MM.1S (cell line): ENCODE data around the gene ANKRD60.

Experiments used
- DNase-seq: peaks from one replicate; pipeline ENCODE4 v3.0.0-alpha.2; 2015
- H2AFZ ChIP-seq: fragments of 300-600 bp; sonication (generic); 2 replicates; pipeline ENCODE4 v1.6.0; 2016; ENCODE audit warnings: antibody characterized with exemption, low read length
- H3F3A ChIP-seq: fragments of 300-600 bp; sonication (generic); 2 replicates; pipeline ENCODE4 v1.6.1; 2016; ENCODE audit warnings: mild to moderate bottlenecking, antibody characterized with exemption, low read length, moderate library complexity, mixed read lengths; ENCODE audit not compliant: insufficient read depth
- H3K27ac ChIP-seq: fragments of 300-600 bp; sonication (generic); 2 replicates; pipeline ENCODE4 v1.5.1; 2016; ENCODE audit warnings: mild to moderate bottlenecking, low read length
- H3K27me3 ChIP-seq: fragments of 300-600 bp; sonication (generic); replicated peaks from 2 replicates; pipeline ENCODE4 v1.6.0; 2016; ENCODE audit warnings: low read length; ENCODE audit not compliant: insufficient read depth
- H3K36me3 ChIP-seq: fragments of 300-600 bp; sonication (generic); replicated peaks from 2 replicates; pipeline ENCODE4 v1.6.1; 2016; ENCODE audit warnings: mild to moderate bottlenecking, low read length, mixed read lengths; ENCODE audit not compliant: insufficient read depth
- H3K4me1 ChIP-seq: fragments of 300-600 bp; sonication (generic); 2 replicates; pipeline ENCODE4 v1.6.1; 2016; ENCODE audit warnings: low read length, mixed read lengths
- H3K4me2 ChIP-seq: fragments of 300-600 bp; sonication (generic); 2 replicates; pipeline ENCODE4 v1.6.0; 2016; ENCODE audit warnings: low read depth, low read length
- H3K4me3 ChIP-seq: fragments of 300-600 bp; sonication (generic); 2 replicates; pipeline ENCODE4 v1.5.1; 2016; ENCODE audit warnings: low read length, mixed read lengths
- H3K79me2 ChIP-seq: fragments of 300-600 bp; sonication (generic); 2 replicates; pipeline ENCODE4 v1.6.1; 2016; ENCODE audit warnings: mixed run types, low read length, mixed read lengths
- H3K9ac ChIP-seq: fragments of 300-600 bp; sonication (generic); 2 replicates; pipeline ENCODE4 v1.6.1; 2016; ENCODE audit warnings: low read length, mixed read lengths
- H3K9me2 ChIP-seq: fragments of 300-600 bp; sonication (generic); replicated peaks from 2 replicates; pipeline ENCODE4 v1.6.1; 2016; ENCODE audit warnings: mild to moderate bottlenecking, low read length, mixed read lengths; ENCODE audit not compliant: insufficient read depth
- H3K9me3 ChIP-seq: fragments of 300-600 bp; sonication (generic); replicated peaks from 2 replicates; pipeline ENCODE4 v1.6.1; 2016; ENCODE audit warnings: mild to moderate bottlenecking, low read length, mixed read lengths; ENCODE audit not compliant: insufficient read depth
- H4K20me1 ChIP-seq: fragments of 300-600 bp; sonication (generic); 2 replicates; pipeline ENCODE4 v1.6.1; 2016; ENCODE audit warnings: mild to moderate bottlenecking, low read length, moderate library complexity, mixed read lengths; ENCODE audit not compliant: insufficient read depth
- EZH2 ChIP-seq: fragments of 300-600 bp; sonication (generic); optimal IDR thresholded peaks from 2 replicates; pipeline ENCODE3; 2017; ENCODE audit warnings: low read depth, mild to moderate bottlenecking, antibody characterized with exemption, low read length, mixed read lengths
- EZH2phosphoT487 ChIP-seq: fragments of 300-600 bp; sonication (generic); IDR thresholded peaks from 2 replicates; pipeline ENCODE4 v1.6.1; 2018; ENCODE audit warnings: antibody characterized with exemption, low read length
- TF ChIP-seq, protein P1 (sequence below): fragments of 300-600 bp; sonication (generic); IDR thresholded peaks from 2 replicates; pipeline ENCODE4 v1.5.1; 2016; ENCODE audit warnings: antibody characterized with exemption, low read length, mixed read lengths

Gene ANKRD60

DNA sequence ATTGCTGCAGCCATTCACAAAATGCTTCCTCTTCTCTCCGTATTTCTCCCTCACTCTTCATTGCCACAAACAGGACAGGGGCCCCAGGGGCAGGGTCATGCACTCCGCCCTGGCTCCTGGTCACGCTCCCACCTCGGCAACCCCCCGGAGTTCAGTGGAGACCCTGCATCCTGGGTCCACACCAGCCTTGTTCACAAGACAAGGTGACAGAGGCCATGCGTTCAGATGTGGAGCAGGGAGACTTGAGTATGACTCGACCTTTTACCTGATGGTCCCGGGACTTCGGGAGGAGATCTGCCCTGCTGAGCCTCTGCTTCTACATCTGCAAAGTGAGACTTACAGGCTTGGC, 49.4 kb downstream of the ANKRD60 start:
- no peaks in the 10 kb centered on the region for H3K79me2 ChIP-seq
- H3K9ac ChIP-seq, result peak overlapping the region; percentile 17; the same call in 1 of the 2 replicates
- no peak for TF ChIP-seq EZH2phosphoT487
- peak overlapping the region; percentile 69 for H2AFZ ChIP-seq
- no peaks in the 10 kb centered on the region for H3K9me2 ChIP-seq
- no peaks in the 10 kb centered on the region for H3K9me3 ChIP-seq
- DNase-seq, result no peak
- no peaks in the 10 kb centered on the region for H3F3A ChIP-seq
- H4K20me1 ChIP-seq, result no peaks in the 10 kb centered on the region
- no peak overlapping the region for H3K27ac ChIP-seq
- peaks cover 92% of the 10 kb centered on the region for H3K27me3 ChIP-seq
- H3K36me3 ChIP-seq, result no peaks in the 10 kb centered on the region
- H3K4me1 ChIP-seq, result no peaks in the 10 kb centered on the region
- H3K4me3 ChIP-seq, result peak overlapping the region; percentile 46; the same call in 1 of the 2 replicates
- H3K4me2 ChIP-seq, result peak overlapping the region; percentile 94

DNA sequence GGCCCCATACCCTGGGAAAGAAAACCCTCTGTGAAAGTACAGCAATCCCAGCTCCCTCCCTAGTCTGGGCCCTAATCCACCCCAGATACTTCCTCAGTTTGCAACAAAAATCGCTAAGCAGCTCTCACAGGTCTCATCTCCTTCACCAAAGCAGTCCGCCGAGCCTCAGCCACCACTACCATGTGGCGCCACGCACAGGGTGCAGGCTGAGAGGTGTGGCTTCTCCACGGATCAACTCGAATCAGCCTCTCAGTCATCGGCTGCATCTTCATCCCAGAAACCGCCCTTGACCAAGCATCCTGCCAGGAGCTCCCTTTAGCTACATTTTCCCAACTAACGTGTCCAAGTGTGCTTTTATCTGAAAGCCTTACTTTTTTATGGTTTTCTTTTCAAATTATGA, 50.7 kb downstream of the ANKRD60 start:
- Histone ChIP-seq H3K9me2 (no peaks in the 10 kb centered on the region), H3K27me3 (peaks cover 95% of the 10 kb centered on the region)
- DNase-seq, result no peak

DNA sequence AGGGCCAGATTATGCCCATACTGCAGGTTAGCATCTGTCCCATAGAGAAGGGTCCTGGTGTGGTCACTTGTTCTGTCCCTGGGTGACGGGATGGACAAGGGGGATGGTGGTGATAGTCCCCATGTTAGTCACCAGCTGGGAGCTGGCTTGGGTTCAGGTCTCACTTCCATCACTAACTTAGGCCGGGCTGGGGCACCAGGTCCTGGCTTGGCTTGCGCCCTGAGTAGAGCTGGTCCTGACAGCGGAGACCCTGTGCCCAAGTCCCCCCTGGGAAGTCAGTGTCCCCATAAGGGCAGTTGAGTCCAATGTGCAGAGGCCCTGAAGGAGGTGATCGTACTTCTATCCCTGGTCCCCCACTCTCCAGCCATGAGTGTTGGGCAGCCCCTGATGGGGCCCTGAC, 52.6 kb downstream of the ANKRD60 start:
- peaks cover 96% of the 10 kb centered on the region for H3K27me3 ChIP-seq
- TF ChIP-seq EZH2phosphoT487, result no peak
- TF ChIP-seq EZH2, result no peak
- TF ChIP-seq, protein P1, sequence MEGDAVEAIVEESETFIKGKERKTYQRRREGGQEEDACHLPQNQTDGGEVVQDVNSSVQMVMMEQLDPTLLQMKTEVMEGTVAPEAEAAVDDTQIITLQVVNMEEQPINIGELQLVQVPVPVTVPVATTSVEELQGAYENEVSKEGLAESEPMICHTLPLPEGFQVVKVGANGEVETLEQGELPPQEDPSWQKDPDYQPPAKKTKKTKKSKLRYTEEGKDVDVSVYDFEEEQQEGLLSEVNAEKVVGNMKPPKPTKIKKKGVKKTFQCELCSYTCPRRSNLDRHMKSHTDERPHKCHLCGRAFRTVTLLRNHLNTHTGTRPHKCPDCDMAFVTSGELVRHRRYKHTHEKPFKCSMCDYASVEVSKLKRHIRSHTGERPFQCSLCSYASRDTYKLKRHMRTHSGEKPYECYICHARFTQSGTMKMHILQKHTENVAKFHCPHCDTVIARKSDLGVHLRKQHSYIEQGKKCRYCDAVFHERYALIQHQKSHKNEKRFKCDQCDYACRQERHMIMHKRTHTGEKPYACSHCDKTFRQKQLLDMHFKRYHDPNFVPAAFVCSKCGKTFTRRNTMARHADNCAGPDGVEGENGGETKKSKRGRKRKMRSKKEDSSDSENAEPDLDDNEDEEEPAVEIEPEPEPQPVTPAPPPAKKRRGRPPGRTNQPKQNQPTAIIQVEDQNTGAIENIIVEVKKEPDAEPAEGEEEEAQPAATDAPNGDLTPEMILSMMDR, result no peak

More for the DNA sequence above, 50.7 kb downstream of the ANKRD60 start:
- TF ChIP-seq, protein P1, result no peak
- no peak for TF ChIP-seq EZH2phosphoT487
- TF ChIP-seq EZH2, result no peak
- H3F3A ChIP-seq, result no peaks in the 10 kb centered on the region
- no peaks in the 10 kb centered on the region for H4K20me1 ChIP-seq
- H3K4me3 ChIP-seq, result no peak overlapping the region
- no peaks in the 10 kb centered on the region for H3K79me2 ChIP-seq
- no peaks in the 10 kb centered on the region for H3K9me3 ChIP-seq
- H2AFZ ChIP-seq, result no peak overlapping the region
- no peak overlapping the region for H3K4me2 ChIP-seq
- H3K36me3 ChIP-seq, result no peaks in the 10 kb centered on the region
- no peak overlapping the region for H3K27ac ChIP-seq
- no peak overlapping the region for H3K9ac ChIP-seq
- H3K4me1 ChIP-seq, result no peaks in the 10 kb centered on the region

DNA sequence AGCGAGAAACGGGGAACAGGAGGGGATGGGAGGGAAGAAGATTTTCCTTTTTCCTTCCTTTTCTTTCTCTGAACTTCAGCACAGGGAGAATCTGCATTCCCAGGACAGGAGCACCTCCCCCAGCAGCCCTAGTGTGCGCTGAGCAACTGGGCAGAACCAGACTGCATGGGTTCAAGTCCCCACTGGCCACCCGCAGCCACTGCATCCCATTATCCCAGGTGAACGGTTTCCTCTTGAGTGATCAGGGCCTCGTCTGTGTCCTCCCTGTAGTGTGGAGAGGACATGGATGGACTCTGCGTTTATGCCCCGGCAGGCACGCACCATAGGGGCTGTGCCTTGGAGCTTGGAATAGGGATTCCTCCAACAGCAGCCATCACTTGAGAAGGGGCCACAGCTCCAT, 53.0 kb downstream of the ANKRD60 start:
- no peak overlapping the region for H3K4me2 ChIP-seq
- H3K27ac ChIP-seq, result no peak overlapping the region
- H3K36me3 ChIP-seq, result no peaks in the 10 kb centered on the region
- no peaks in the 10 kb centered on the region for H3F3A ChIP-seq
- no peaks in the 10 kb centered on the region for H3K4me1 ChIP-seq
- peaks cover 96% of the 10 kb centered on the region for H3K27me3 ChIP-seq
- no peak overlapping the region for H2AFZ ChIP-seq
- TF ChIP-seq EZH2 (no peak), EZH2phosphoT487 (no peak)
- TF ChIP-seq, protein P1, result no peak
- no peak overlapping the region for H3K9ac ChIP-seq
- H4K20me1 ChIP-seq, result no peaks in the 10 kb centered on the region
- no peak for DNase-seq
- H3K79me2 ChIP-seq, result no peaks in the 10 kb centered on the region
- H3K9me2 ChIP-seq, result no peaks in the 10 kb centered on the region
- no peaks in the 10 kb centered on the region for H3K9me3 ChIP-seq
- H3K4me3 ChIP-seq, result no peak overlapping the region

More for the DNA sequence above, 52.6 kb downstream of the ANKRD60 start:
- Histone ChIP-seq H3K4me3 (no peak overlapping the region), H3K9ac (no peak overlapping the region), H3K4me2 (no peak overlapping the region), H2AFZ (no peak overlapping the region), H3K9me3 (no peaks in the 10 kb centered on the region), H3K79me2 (no peaks in the 10 kb centered on the region), H3K36me3 (no peaks in the 10 kb centered on the region), H3K9me2 (no peaks in the 10 kb centered on the region), H3F3A (no peaks in the 10 kb centered on the region), H3K27ac (no peak overlapping the region), H4K20me1 (no peaks in the 10 kb centered on the region), H3K4me1 (no peaks in the 10 kb centered on the region)
- DNase-seq, result no peak
